ENCODE results near the gene VSTM1. TPM values are rescaled to one million over a fixed set of nuclear protein-coding genes. Genes with fewer than 3 reads are reported as not detected.

Gene VSTM1
- total and polyA plus RNA-seq, 2 of the 4 experiments (the other 2 are of a cell fraction) = not detected

DNA sequence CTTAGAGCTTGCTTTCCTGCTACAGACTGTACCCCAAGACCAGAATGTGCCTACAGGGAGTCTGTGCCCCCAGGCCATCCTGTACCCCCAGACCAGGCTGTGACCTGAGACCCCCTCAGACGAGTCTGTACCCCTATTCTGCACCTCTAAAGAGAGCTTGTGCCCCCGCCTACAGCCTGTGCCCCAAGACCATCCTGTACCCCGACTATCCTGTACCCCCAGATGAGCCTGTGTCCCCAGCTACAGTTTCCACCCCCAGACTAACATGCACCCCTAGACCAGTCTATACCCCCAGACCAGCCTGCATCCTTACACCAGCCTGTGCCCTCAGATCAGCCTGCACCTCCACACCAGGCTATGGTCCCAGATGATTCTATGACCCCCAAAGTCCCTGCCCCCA is 70.2 kb downstream of the VSTM1 start:
- no peak for TF ChIP-seq RAD21 (IDR thresholded peaks at IDR 0.05; ENCODE audit: low read length)
- TF ChIP-seq CEBPB (IDR thresholded peaks at IDR 0.05; ENCODE audit: low read depth, low read length) = no peak
- in situ Hi-C loops (cut with MboI; ENCODE audit: low sequenced_read_pairs) (no loop called here), intact Hi-C loops (cut with micrococcal nuclease) (no loop called here), dilution Hi-C loops (cut with HindIII; ENCODE audit: low sequenced_read_pairs, unreplicated experiment) (no loop called here)
- Histone ChIP-seq H3K9me3 (ENCODE audit: control insufficient read depth, insufficient read depth, low read length) (no peaks in the 10 kb centered on the region), H3K27ac (ENCODE audit: insufficient read depth, low read length) (no peak overlapping the region), H3K56ac (ENCODE audit: extremely low read depth, insufficient read depth, low read length) (no peak overlapping the region), H4K5ac (ENCODE audit: low read depth, low read length) (no peak overlapping the region), H4K8ac (ENCODE audit: low read depth in 2 of 2, low read length in 2 of 2) (no peak overlapping the region), H3K4me2 (ENCODE audit: low read depth, low read length) (no peak overlapping the region), H3K4me3 (ENCODE audit: insufficient read depth, low read depth, low read length) (no peak overlapping the region), H2AK9ac (replicated peaks; ENCODE audit: low read depth, low read length, poor library complexity) (no peak overlapping the region), H3K27me3 (ENCODE audit: control insufficient read depth, insufficient read depth, low read length) (peaks cover 34% of the 10 kb centered on the region; the same call in 1 of the 2 replicates), H2AK5ac (ENCODE audit: low read depth, low read length) (no peak overlapping the region), H3K4me1 (ENCODE audit: control insufficient read depth, insufficient read depth, low read length) (no peaks in the 10 kb centered on the region), H3K4ac (ENCODE audit: low read depth, low read length) (no peak overlapping the region), H3K79me1 (ENCODE audit: low read depth in 1 of 2, low read length in 2 of 2) (no peaks in the 10 kb centered on the region), H3K9me1 (ENCODE audit: insufficient read depth, low read length) (no peaks in the 10 kb centered on the region), H2BK5ac (ENCODE audit: low read depth, low read length, poor library complexity, severe bottlenecking) (no peak overlapping the region), H4K91ac (ENCODE audit: insufficient read depth, low read depth, low read length) (no peak overlapping the region), H3K14ac (replicated peaks; ENCODE audit: low read depth, low read length) (no peak overlapping the region), H3K18ac (ENCODE audit: low read depth, low read length) (no peak overlapping the region), H2BK120ac (ENCODE audit: low read depth, low read length) (no peak overlapping the region), H2BK20ac (ENCODE audit: low read depth, low read length) (no peak overlapping the region), H3K23ac (ENCODE audit: low read depth, low read length) (no peak overlapping the region), H3K9ac (ENCODE audit: low read depth, low read length) (no peak overlapping the region), H2BK15ac (ENCODE audit: low read depth, low read length) (no peak overlapping the region), H2AFZ (replicated peaks; ENCODE audit: low read length, poor library complexity) (no peak overlapping the region), H4K20me1 (ENCODE audit: insufficient read depth, low read length) (no peaks in the 10 kb centered on the region), H3K36me3 (ENCODE audit: control insufficient read depth, insufficient read depth, low read length) (no peaks in the 10 kb centered on the region)
- WGBS, 2 experiments (ENCODE audit: extremely low coverage in 2 of 2, insufficient read length in 1 of 2) = no CpG with 5 or more reads among the region's 3 CpGs
- POLR2A ChIA-PET (ENCODE audit: unreplicated experiment) = no interaction called here
- ATAC-seq (ENCODE audit: low read depth) (no peak), DNase-seq (no peak)
- no TSS peak for BruUV-seq (replicated peaks)
- CTCF ChIA-PET = interaction anchor here (0.6 kb wide), 1 partner anchor 26 kb away, joined by 3 read pairs; no protein-coding TSS in a partner anchor
